CD14-positive monocyte (primary cell): ENCODE results near the gene RPGRIP1L. TPM values are rescaled to one million over a fixed set of nuclear protein-coding genes. Genes with fewer than 3 reads are reported as not detected.

Experiments
- DNase-seq, 3 donors: peaks; one replicate each; pipeline ENCODE4 v3.0.0-alpha.2; 2011 to 2022
- H2AFZ ChIP-seq: 2 replicates; pipeline ENCODE4 v1.6.0; 2012; ENCODE audit warnings: mild to moderate bottlenecking, low read depth, low read length, inconsistent platforms; ENCODE audit not compliant: insufficient read depth, poor library complexity, severe bottlenecking
- H3K27ac ChIP-seq, 2 donors: 1 replicate in 1 of 2; 2 replicates in 1 of 2; pipeline ENCODE4 v1.5.1; 2012 to 2013; ENCODE audit warnings: low read length in 2 of 2, control low read depth in 1 of 2, inconsistent platforms in 1 of 2, low read depth in 1 of 2, mild to moderate bottlenecking in 1 of 2
- H3K27me3 ChIP-seq, 2 donors: one replicate each; pipeline versions ENCODE4 v1.6.0 to v1.6.1; 2011 to 2013; ENCODE audit warnings: low read length in 2 of 2; ENCODE audit not compliant: control insufficient read depth in 2 of 2, insufficient read depth in 2 of 2
- H3K36me3 ChIP-seq, 2 donors: replicated peaks in 1 of 2; 1 replicate in 1 of 2; 2 replicates in 1 of 2; pipeline versions ENCODE4 v1.5.1 to v1.6.1; 2012 to 2013; ENCODE audit warnings: low read length in 2 of 2, control low read depth in 1 of 2, inconsistent platforms in 1 of 2, mild to moderate bottlenecking in 1 of 2; ENCODE audit not compliant: insufficient read depth in 2 of 2, control insufficient read depth in 1 of 2
- H3K4me1 ChIP-seq, 2 donors: 1 replicate in 1 of 2; 2 replicates in 1 of 2; pipeline versions ENCODE4 v1.5.1 to v1.6.1; 2012 to 2013; ENCODE audit warnings: low read length in 2 of 2, control low read depth in 1 of 2, inconsistent platforms in 1 of 2, mild to moderate bottlenecking in 1 of 2, moderate library complexity in 1 of 2; ENCODE audit not compliant: insufficient read depth in 2 of 2, control insufficient read depth in 1 of 2
- H3K4me2 ChIP-seq: replicated peaks from 2 replicates; pipeline ENCODE3; 2012; ENCODE audit warnings: low read length, moderate library complexity, mild to moderate bottlenecking; ENCODE audit not compliant: poor library complexity, severe bottlenecking; ENCODE audit errors: extremely low read depth
- H3K4me3 ChIP-seq, 3 experiments: fragments of 200-600 bp in 1 of 3; sonication (generic) in 1 of 3; replicated peaks in 1 of 3; 1 replicate in 2 of 3; 2 replicates in 1 of 3; pipeline ENCODE4 v1.5.1; 2011 to 2013; ENCODE audit warnings: low read length in 3 of 3, mild to moderate bottlenecking in 3 of 3, control low read depth in 2 of 3, low read depth in 2 of 3, inconsistent platforms in 1 of 3, moderate library complexity in 1 of 3
- H3K79me2 ChIP-seq: 2 replicates; pipeline ENCODE4 v1.6.0; 2012; ENCODE audit warnings: mild to moderate bottlenecking, control low read depth, inconsistent platforms, low read length, moderate library complexity; ENCODE audit not compliant: insufficient read depth
- H3K9ac ChIP-seq: 2 replicates; pipeline ENCODE4 v1.6.0; 2017; ENCODE audit warnings: low read length, mild to moderate bottlenecking; ENCODE audit not compliant: insufficient read depth, poor library complexity, severe bottlenecking
- H3K9me3 ChIP-seq, 2 donors: replicated peaks in 1 of 2; 1 replicate in 1 of 2; 2 replicates in 1 of 2; pipeline versions ENCODE4 v1.5.1 to v1.6.1; 2012 to 2013; ENCODE audit warnings: low read length in 2 of 2, control low read depth in 1 of 2; ENCODE audit not compliant: control insufficient read depth in 1 of 2, insufficient read depth in 1 of 2
- H4K20me1 ChIP-seq: 2 replicates; pipeline ENCODE4 v1.6.0; 2012; ENCODE audit warnings: mild to moderate bottlenecking, low read length, control low read depth, moderate library complexity; ENCODE audit not compliant: insufficient read depth
- H3K27ac Mint-ChIP-seq, 7 donors: one replicate each; pipeline ENCODE4 v1.8.0; 2020; ENCODE audit warnings: mild to moderate bottlenecking in 7 of 7, mixed read lengths in 7 of 7, moderate library complexity in 6 of 7, inconsistent platforms in 2 of 7
- H3K27me3 Mint-ChIP-seq, 3 donors: one replicate each; pipeline ENCODE4 v1.8.0; 2021 to 2022; ENCODE audit warnings: low read depth in 3 of 3, mild to moderate bottlenecking in 3 of 3, mixed read lengths in 3 of 3, moderate library complexity in 3 of 3, inconsistent platforms in 1 of 3
- H3K36me3 Mint-ChIP-seq, 2 donors: one replicate each; pipeline ENCODE4 v1.8.0; 2020; ENCODE audit warnings: mixed read lengths in 2 of 2, inconsistent platforms in 1 of 2, mild to moderate bottlenecking in 1 of 2
- H3K4me1 Mint-ChIP-seq: one replicate; pipeline ENCODE4 v1.8.0; 2020; ENCODE audit warnings: mild to moderate bottlenecking, mixed read lengths
- H3K4me3 Mint-ChIP-seq, 2 donors: one replicate each; pipeline ENCODE4 v1.8.0; 2020; ENCODE audit warnings: mild to moderate bottlenecking in 2 of 2, mixed read lengths in 2 of 2, moderate library complexity in 1 of 2
- H3K9me3 Mint-ChIP-seq, 7 donors: one replicate each; pipeline ENCODE4 v1.8.0; 2020 to 2022; ENCODE audit warnings: mixed read lengths in 7 of 7, mild to moderate bottlenecking in 6 of 7, moderate library complexity in 6 of 7, inconsistent platforms in 2 of 7
- CTCF ChIP-seq: fragments of 200-600 bp; IDR thresholded peaks from one replicate; pipeline ENCODE4 v1.8.0; 2022; ENCODE audit warnings: antibody characterized with exemption, mild to moderate bottlenecking
- WGBS: methylation state at CpG from one replicate; pipeline ENCODE4 v1.1.5; 2013; ENCODE audit warnings: missing lambda C conversion rate; ENCODE audit not compliant: insufficient coverage; 5-methylcytosine and 5-hydroxymethylcytosine counted together
- intact Hi-C, 2 donors: fragments of 100-400 bp; cut with micrococcal nuclease; formaldehyde crosslinking; loops; one replicate each; pipeline versions ENCODE4 v1.15.0 to v1.15.1; 2023
- polyA plus RNA-seq, 3 donors: library from polyadenylated mRNA; depleted of rRNA in 1 of 3; unstranded in 2 of 3; stranded (reverse) in 1 of 3; fragments of 300-500 nt in 2 of 3; fragments of >200 nt in 1 of 3; fragmentation: Illumina TruSeq in 2 of 3; gene quantifications; 1 replicate in 2 of 3; 2 replicates in 1 of 3; pipeline ENCODE4 v1.2.3, GENCODE V29; 2012 to 2021

RPGRIP1L gene
- polyA plus RNA-seq, 3 donors: 0.11 to 0.18 TPM; not detected in 1

GRCh38 chr16:53692146-53692545 lies 11.5 kb downstream of the RPGRIP1L start:
- intact Hi-C loops: no loop called here
- Histone ChIP-seq H3K9me3 (no peaks in the 10 kb centered on the region), H3K27me3 (no peaks in the 10 kb centered on the region), H3K4me3 (no peak overlapping the region), H3K4me2 (no peak overlapping the region), H3K36me3 (no peaks in the 10 kb centered on the region), H3K9ac (no peak overlapping the region), H3K27ac (no peak overlapping the region), H3K4me1 (no peaks in the 10 kb centered on the region), H4K20me1 (no peaks in the 10 kb centered on the region), H2AFZ (no peak overlapping the region), H3K79me2 (no peaks in the 10 kb centered on the region)
- Mint-ChIP-seq H3K4me3 (no peak overlapping the region), H3K27ac (no peak overlapping the region), H3K36me3 (no peaks in the 10 kb centered on the region), H3K27me3 (no peaks in the 10 kb centered on the region), H3K9me3 (peaks cover 1 to 5% (median 3%) of the 10 kb centered on the region in 7 donors), H3K4me1 (no peaks in the 10 kb centered on the region)
- DNase-seq: no peak
- no peak for TF ChIP-seq CTCF
- WGBS: 100% methylated on average over 1 of the region's 5 CpGs

- Mint-ChIP-seq H3K9me3 (no peaks in the 10 kb centered on the region), H3K36me3 (no peaks in the 10 kb centered on the region), H3K4me3 (no peak overlapping the region), H3K4me1 (no peaks in the 10 kb centered on the region), H3K27ac (no peak overlapping the region), H3K27me3 (no peaks in the 10 kb centered on the region)
- no peaks in the 10 kb centered on the region for H3K79me2 ChIP-seq
- no peak overlapping the region for H3K27ac ChIP-seq
- no peak overlapping the region for H2AFZ ChIP-seq
- no peak for DNase-seq
- H3K9ac ChIP-seq: no peak overlapping the region
- no peaks in the 10 kb centered on the region for H3K36me3 ChIP-seq
- no peak for TF ChIP-seq CTCF
- no peak overlapping the region for H3K4me2 ChIP-seq
- intact Hi-C loops: no loop called here
- no CpG with 5 or more reads among the region's 2 CpGs for WGBS
- no peak overlapping the region for H3K4me3 ChIP-seq
- no peaks in the 10 kb centered on the region for H4K20me1 ChIP-seq
- H3K27me3 ChIP-seq: no peaks in the 10 kb centered on the region
- no peaks in the 10 kb centered on the region for H3K9me3 ChIP-seq
- H3K4me1 ChIP-seq: no peaks in the 10 kb centered on the region
These were observed 12.9 kb downstream of the RPGRIP1L start for GRCh38 chr16:53690771-53691170.
